ENCODE data around the gene DGKZ.

The DGKZ gene

GRCh38 chr11:46327829-46328228 lies 19.4 kb upstream of the DGKZ start:
- no peak for DNase-seq (ENCODE audit: low read depth)

- no peak for DNase-seq (ENCODE audit: low read depth)
These were observed 17.1 kb upstream of the DGKZ start for GRCh38 chr11:46330154-46330553.

GRCh38 chr11:46330563-46331281 lies 16.5 kb upstream of the DGKZ start:
- DNase-seq (ENCODE audit: low read depth), result no peak

GRCh38 chr11:46331282-46331984 lies 15.8 kb upstream of the DGKZ start:
- no peak for DNase-seq (ENCODE audit: low read depth)

GRCh38 chr11:46332093-46332567 lies 15.1 kb upstream of the DGKZ start:
- DNase-seq (ENCODE audit: low read depth), result no peak

- DNase-seq (ENCODE audit: low read depth), result no peak
These were observed 14.5 kb upstream of the DGKZ start for GRCh38 chr11:46332568-46333393.

- DNase-seq (ENCODE audit: low read depth), result no peak
These were observed 13.8 kb upstream of the DGKZ start for GRCh38 chr11:46333394-46333947.

- DNase-seq (ENCODE audit: low read depth), result no peak
These were observed 13.1 kb upstream of the DGKZ start for GRCh38 chr11:46334211-46334610.

GRCh38 chr11:46335271-46335670 lies 12.0 kb upstream of the DGKZ start:
- no peak for DNase-seq (ENCODE audit: low read depth)

- DNase-seq (ENCODE audit: low read depth), result no peak
These were observed 11.2 kb upstream of the DGKZ start for GRCh38 chr11:46335890-46336562.

GRCh38 chr11:46336563-46337180 lies 10.6 kb upstream of the DGKZ start:
- DNase-seq (ENCODE audit: low read depth), result no peak

GRCh38 chr11:46337626-46338345 lies 9.5 kb upstream of the DGKZ start:
- no peak for DNase-seq (ENCODE audit: low read depth)

GRCh38 chr11:46338636-46338987 lies 8.7 kb upstream of the DGKZ start:
- DNase-seq (ENCODE audit: low read depth), result peak; percentile 36

- peak; percentile 76 for DNase-seq (ENCODE audit: low read depth)
These were observed 8.1 kb upstream of the DGKZ start for GRCh38 chr11:46338988-46339666.

GRCh38 chr11:46339816-46340215 lies 7.4 kb upstream of the DGKZ start:
- DNase-seq (ENCODE audit: low read depth), result peak; percentile 71

- no peak for DNase-seq (ENCODE audit: low read depth)
These were observed 5.8 kb upstream of the DGKZ start for GRCh38 chr11:46341454-46341853.

- no peak for DNase-seq (ENCODE audit: low read depth)
These were observed 5.0 kb upstream of the DGKZ start for GRCh38 chr11:46342239-46342638.

- no peak for DNase-seq (ENCODE audit: low read depth)
These were observed 3.7 kb upstream of the DGKZ start for GRCh38 chr11:46343520-46343919.

- no peak for DNase-seq (ENCODE audit: low read depth)
These were observed 2.1 kb upstream of the DGKZ start for GRCh38 chr11:46345131-46345597.

GRCh38 chr11:46345881-46346484 lies 1.3 kb upstream of the DGKZ start:
- DNase-seq (ENCODE audit: low read depth), result no peak

All from fibroblast of gingiva (primary cell).